ENCODE results near the gene PRPF19. TPM values are rescaled to one million over a fixed set of nuclear protein-coding genes. Genes with fewer than 3 reads are reported as not detected.

The PRPF19 gene
- total RNA-seq, 2 donors from 2014 or later, result 147 to 181 TPM

DNA sequence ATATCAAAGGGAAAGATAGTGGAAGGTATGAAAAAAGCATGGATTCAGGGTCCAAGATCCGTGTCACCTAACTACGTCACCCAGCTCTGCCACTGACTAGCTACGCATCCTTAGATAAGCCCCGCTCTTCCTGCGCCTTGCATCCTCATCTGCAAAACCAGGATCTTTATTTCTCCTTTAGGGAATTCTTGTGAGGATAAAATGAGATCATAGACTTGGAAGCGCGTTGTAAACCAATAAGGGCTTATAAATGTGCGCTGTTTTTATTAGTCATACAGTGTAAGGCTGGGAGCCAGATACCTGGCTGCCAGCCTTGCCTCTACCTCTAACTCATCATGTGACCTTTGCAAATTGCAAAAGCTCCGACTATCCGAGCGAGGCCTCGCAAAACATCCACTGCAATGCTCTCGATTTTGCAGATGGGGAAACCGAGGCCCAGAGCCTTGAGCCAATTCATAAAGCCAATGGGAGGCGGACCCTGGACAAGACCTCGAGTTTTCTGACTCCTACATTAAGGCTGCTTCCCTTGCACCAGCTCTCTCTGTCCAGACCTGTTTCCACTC, 753 bp downstream of the PRPF19 start:
- peak overlapping the region; percentile 93 for H3K4me3 ChIP-seq
- peak overlapping the region; percentile 94 to 95 for H3K27ac ChIP-seq
- peaks cover 9% of the 10 kb centered on the region for H3K4me1 ChIP-seq (replicated peaks)
- TF ChIP-seq, protein P1, sequence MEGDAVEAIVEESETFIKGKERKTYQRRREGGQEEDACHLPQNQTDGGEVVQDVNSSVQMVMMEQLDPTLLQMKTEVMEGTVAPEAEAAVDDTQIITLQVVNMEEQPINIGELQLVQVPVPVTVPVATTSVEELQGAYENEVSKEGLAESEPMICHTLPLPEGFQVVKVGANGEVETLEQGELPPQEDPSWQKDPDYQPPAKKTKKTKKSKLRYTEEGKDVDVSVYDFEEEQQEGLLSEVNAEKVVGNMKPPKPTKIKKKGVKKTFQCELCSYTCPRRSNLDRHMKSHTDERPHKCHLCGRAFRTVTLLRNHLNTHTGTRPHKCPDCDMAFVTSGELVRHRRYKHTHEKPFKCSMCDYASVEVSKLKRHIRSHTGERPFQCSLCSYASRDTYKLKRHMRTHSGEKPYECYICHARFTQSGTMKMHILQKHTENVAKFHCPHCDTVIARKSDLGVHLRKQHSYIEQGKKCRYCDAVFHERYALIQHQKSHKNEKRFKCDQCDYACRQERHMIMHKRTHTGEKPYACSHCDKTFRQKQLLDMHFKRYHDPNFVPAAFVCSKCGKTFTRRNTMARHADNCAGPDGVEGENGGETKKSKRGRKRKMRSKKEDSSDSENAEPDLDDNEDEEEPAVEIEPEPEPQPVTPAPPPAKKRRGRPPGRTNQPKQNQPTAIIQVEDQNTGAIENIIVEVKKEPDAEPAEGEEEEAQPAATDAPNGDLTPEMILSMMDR (IDR thresholded peaks at IDR 0.05), result no peak
- TF ChIP-seq POLR2AphosphoS5 (IDR thresholded peaks at IDR 0.05) (peak; percentile 45), POLR2A (IDR thresholded peaks at IDR 0.05) (no peak)
- intact Hi-C loops (cut with DNase I), result loop anchor here (5.0 kb wide), 1 partner anchor 222 kb away; no protein-coding TSS in a partner anchor
- 4% methylated on average over 16 of the region's 16 CpGs for WGBS
- peaks cover 0 to 20% of the 10 kb centered on the region in 2 donors for H3K36me3 ChIP-seq
- peak; percentile 39 for DNase-seq (ENCODE audit: low spot score)
- H3K27me3 ChIP-seq (replicated peaks; ENCODE audit: insufficient read depth), result no peaks in the 10 kb centered on the region
- H3K9me3 ChIP-seq, result no peaks in the 10 kb centered on the region

DNA sequence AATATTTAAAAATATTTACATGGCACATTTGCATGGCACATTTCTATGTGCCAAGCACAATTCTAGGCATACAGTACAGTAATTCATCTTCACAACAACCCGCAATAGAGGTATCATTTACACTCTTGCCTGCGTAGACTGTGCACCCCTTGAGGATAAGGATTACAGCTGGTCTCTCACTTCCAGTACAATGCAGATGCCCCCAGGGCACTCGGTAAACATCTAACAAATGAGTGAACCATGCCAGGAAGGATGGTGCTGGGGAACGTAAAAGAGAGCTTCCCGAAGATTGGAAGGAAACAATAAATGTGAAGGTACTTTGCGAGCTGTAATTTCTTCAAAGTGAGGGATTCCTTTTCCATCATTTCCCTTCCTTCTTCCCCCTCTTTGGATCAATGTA, 1.3 kb downstream of the PRPF19 start:
- Histone ChIP-seq H3K27me3 (replicated peaks; ENCODE audit: insufficient read depth) (no peaks in the 10 kb centered on the region), H3K9me3 (no peaks in the 10 kb centered on the region), H3K4me3 (peak overlapping the region; percentile 93), H3K4me1 (replicated peaks) (peaks cover 9% of the 10 kb centered on the region), H3K36me3 (peaks cover 0 to 25% of the 10 kb centered on the region in 2 donors), H3K27ac (peak overlapping the region; percentile 94 to 95)
- TF ChIP-seq POLR2A (IDR thresholded peaks at IDR 0.05) (no peak), POLR2AphosphoS5 (IDR thresholded peaks at IDR 0.05) (no peak)
- DNase-seq (ENCODE audit: low spot score), result no peak
- intact Hi-C loops (cut with DNase I), result loop anchor here (5.0 kb wide), 1 partner anchor 222 kb away; no protein-coding TSS in a partner anchor
- WGBS, result 21% methylated on average over 6 of the region's 6 CpGs

DNA sequence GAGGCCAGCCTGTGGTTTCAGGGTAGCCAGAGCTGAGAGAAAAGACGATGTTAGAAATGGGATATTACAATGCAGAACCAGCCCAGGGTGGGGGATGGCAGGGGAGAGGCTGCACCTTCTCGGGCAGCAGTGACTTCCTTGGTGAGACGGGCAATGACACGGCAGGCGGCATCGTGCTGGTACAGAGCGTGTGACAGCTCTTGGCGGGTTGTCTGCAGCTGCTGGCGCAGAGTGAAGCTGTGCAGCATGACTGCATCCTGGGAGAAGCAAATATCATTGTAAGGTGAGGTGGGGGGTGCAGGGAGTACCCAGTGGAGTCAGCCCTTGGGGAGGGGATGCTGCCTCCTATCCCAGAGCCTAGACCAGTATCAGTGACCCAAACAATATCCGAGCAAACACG, 3.8 kb downstream of the PRPF19 start:
- intact Hi-C loops (cut with DNase I), result no loop called here
- Histone ChIP-seq H3K27ac (no peak overlapping the region), H3K27me3 (replicated peaks; ENCODE audit: insufficient read depth) (no peaks in the 10 kb centered on the region), H3K9me3 (no peaks in the 10 kb centered on the region), H3K4me3 (no peak overlapping the region), H3K36me3 (peaks cover 12 to 39% of the 10 kb centered on the region in 2 donors), H3K4me1 (replicated peaks) (peaks cover 9% of the 10 kb centered on the region)
- TF ChIP-seq, protein P1 (IDR thresholded peaks at IDR 0.05), result no peak
- TF ChIP-seq POLR2A (IDR thresholded peaks at IDR 0.05) (no peak), POLR2AphosphoS5 (IDR thresholded peaks at IDR 0.05) (no peak)
- WGBS, result 83% methylated on average over 11 of the region's 11 CpGs
- no peak for DNase-seq (ENCODE audit: low spot score)

DNA sequence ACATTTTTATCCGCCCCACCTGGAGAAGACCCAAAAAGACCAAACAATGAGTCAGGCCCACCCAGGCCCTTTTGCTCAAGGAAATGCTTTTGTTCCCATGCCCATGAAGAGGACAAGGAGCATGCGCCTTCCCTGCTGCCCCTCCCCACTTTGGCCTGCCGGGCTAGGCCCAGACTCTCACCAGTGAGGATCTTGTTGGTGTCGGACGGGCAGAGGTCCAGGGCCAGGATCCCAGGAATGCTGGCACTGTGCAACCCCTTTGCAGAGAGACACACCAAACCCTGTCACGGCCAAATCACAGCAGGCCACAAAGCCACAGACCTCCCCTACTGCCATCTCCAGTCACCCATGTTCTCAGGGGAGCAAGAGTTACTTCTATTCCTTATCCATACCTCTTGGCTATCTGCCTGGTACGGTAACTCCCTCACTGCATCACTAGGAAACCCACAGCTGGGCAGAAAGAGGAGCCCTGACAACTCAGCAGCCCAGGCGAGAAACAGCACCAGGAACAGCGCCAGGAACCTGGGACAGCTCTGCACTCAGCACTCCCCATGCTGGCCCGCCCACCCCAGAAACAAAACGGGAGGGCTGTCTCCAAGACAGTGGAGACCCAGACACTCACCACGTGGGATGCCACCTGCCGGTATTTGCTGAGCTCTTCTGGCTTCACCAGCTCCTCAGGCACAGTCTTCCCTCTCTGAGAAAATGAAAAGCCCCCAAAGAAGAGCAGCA, 5.5 kb downstream of the PRPF19 start:
- Histone ChIP-seq H3K4me3 (no peak overlapping the region), H3K9me3 (no peaks in the 10 kb centered on the region), H3K27ac (no peak overlapping the region), H3K27me3 (replicated peaks; ENCODE audit: insufficient read depth) (no peaks in the 10 kb centered on the region), H3K36me3 (peaks cover 20 to 42% of the 10 kb centered on the region in 2 donors), H3K4me1 (replicated peaks) (peaks cover 9% of the 10 kb centered on the region)
- WGBS, result 66% methylated on average over 13 of the region's 13 CpGs
- intact Hi-C loops (cut with DNase I), result no loop called here
- TF ChIP-seq, protein P1 (IDR thresholded peaks at IDR 0.05), result no peak
- no peak for TF ChIP-seq POLR2A (IDR thresholded peaks at IDR 0.05)
- no peak for TF ChIP-seq POLR2AphosphoS5 (IDR thresholded peaks at IDR 0.05)
- no peak for DNase-seq (ENCODE audit: low spot score)

DNA sequence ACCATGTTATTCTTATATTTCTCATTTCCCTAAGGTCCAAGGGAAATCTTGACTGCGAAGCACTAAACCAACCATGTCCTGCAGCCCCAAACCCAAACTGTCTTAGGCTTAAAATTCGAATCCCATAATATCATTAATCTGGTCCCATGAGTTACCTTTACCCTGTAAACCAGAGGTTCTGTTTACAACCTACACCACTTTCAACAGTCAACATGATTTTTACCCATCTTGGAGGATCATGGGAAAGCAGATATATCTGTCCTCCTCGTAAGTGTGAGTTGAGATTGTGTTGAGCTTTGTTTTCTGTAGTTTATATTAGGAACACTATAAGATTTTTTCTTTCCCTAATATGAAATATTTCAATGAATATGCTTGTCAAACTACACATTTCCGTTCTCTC, 6.4 kb downstream of the PRPF19 start:
- peaks cover 6% of the 10 kb centered on the region for H3K4me1 ChIP-seq (replicated peaks)
- H3K27me3 ChIP-seq (replicated peaks; ENCODE audit: insufficient read depth), result no peaks in the 10 kb centered on the region
- DNase-seq (ENCODE audit: low spot score), result no peak
- TF ChIP-seq, protein P1 (IDR thresholded peaks at IDR 0.05), result no peak
- TF ChIP-seq POLR2A (IDR thresholded peaks at IDR 0.05) (no peak), POLR2AphosphoS5 (IDR thresholded peaks at IDR 0.05) (no peak)
- H3K9me3 ChIP-seq, result no peaks in the 10 kb centered on the region
- peaks cover 21 to 42% of the 10 kb centered on the region in 2 donors for H3K36me3 ChIP-seq
- intact Hi-C loops (cut with DNase I), result loop anchor here (1.0 to 5.0 kb wide), 2 partner anchors 69 to 123 kb away; no protein-coding TSS in a partner anchor
- 76% methylated on average over 4 of the region's 4 CpGs for WGBS
- no peak overlapping the region for H3K27ac ChIP-seq
- H3K4me3 ChIP-seq, result no peak overlapping the region
